ENCODE measurements around the gene CD86. TPM values are rescaled to one million over a fixed set of nuclear protein-coding genes. Genes with fewer than 3 reads are reported as not detected.

CD86 gene
- polyA plus RNA-seq, 2 of the 4 experiments (the other 2 are of a cell fraction): 0.12 TPM; not detected in 1

GRCh38 chr3:122097141-122097540, 42.0 kb downstream of the CD86 start:
- CTCF ChIA-PET: no interaction called here
- no peaks in the 10 kb centered on the region for H3K9me3 ChIP-seq
- DNase-seq (ENCODE audit: low read depth in 1 of 2, low spot score in 1 of 2): no peak
- no peak for TF ChIP-seq POLR2A (IDR thresholded peaks at IDR 0.05; ENCODE audit: low read length)
- TF ChIP-seq USF2 (IDR thresholded peaks at IDR 0.05): no peak
- no peak for TF ChIP-seq JUN (IDR thresholded peaks at IDR 0.05)
- no peak for TF ChIP-seq HES2 (IDR thresholded peaks at IDR 0.05)
- POLR2A ChIA-PET: no interaction called here
- H3K4me2 ChIP-seq: no peak overlapping the region
- H3K4me1 ChIP-seq: no peaks in the 10 kb centered on the region
- H3K27ac ChIP-seq: no peak overlapping the region
- H3K4me3 ChIP-seq: no peak overlapping the region
- FAIRE-seq: no peak
- no peak for ATAC-seq
- WGBS (ENCODE audit: missing lambda C conversion rate): 40% methylated on average over 3 of the region's 3 CpGs

GRCh38 chr3:122098611-122099010, 43.4 kb downstream of the CD86 start:
- DNase-seq (ENCODE audit: low read depth in 1 of 2, low spot score in 1 of 2) (no peak), FAIRE-seq (no peak), ATAC-seq (no peak)
- WGBS (ENCODE audit: missing lambda C conversion rate): 42% methylated on average over 2 of the region's 2 CpGs
- TF ChIP-seq NR3C1 (IDR thresholded peaks at IDR 0.05) (no peak), POLR2A (IDR thresholded peaks at IDR 0.05; ENCODE audit: low read length) (no peak), MYC (IDR thresholded peaks at IDR 0.05; ENCODE audit: borderline replicate concordance, low read length) (no peak), RNF2 (IDR thresholded peaks at IDR 0.05; ENCODE audit: borderline replicate concordance, low read depth) (no peak), HOXB5 (CRISPR knock-in tag; IDR thresholded peaks at IDR 0.05) (no peak), CEBPB (IDR thresholded peaks at IDR 0.05) (no peak), TFCP2L1 (CRISPR knock-in tag; IDR thresholded peaks at IDR 0.05) (no peak), PHF8 (IDR thresholded peaks at IDR 0.05; ENCODE audit: borderline replicate concordance, low read depth) (no peak), USF2 (IDR thresholded peaks at IDR 0.05) (no peak), ZSCAN20 (CRISPR knock-in tag; IDR thresholded peaks at IDR 0.05) (no peak)
- Histone ChIP-seq H3K4me3 (no peak overlapping the region), H3K9me3 (no peaks in the 10 kb centered on the region), H3K4me2 (no peak overlapping the region), H3K4me1 (no peaks in the 10 kb centered on the region), H3K27ac (no peak overlapping the region)
- POLR2A ChIA-PET: no interaction called here
- CTCF ChIA-PET: no interaction called here

GRCh38 chr3:122099255-122099654, 44.1 kb downstream of the CD86 start:
- no peak overlapping the region for H3K4me2 ChIP-seq
- no peak overlapping the region for H3K27ac ChIP-seq
- POLR2A ChIA-PET: no interaction called here
- FAIRE-seq: no peak
- CTCF ChIA-PET: interaction anchor here (1.4 kb wide), 1 partner anchor 35 kb away, joined by 4 read pairs; no protein-coding TSS in a partner anchor
- no peak for TF ChIP-seq EHF (CRISPR knock-in tag; IDR thresholded peaks at IDR 0.05)
- TF ChIP-seq HOXB5 (CRISPR knock-in tag; IDR thresholded peaks at IDR 0.05): no peak
- no peak for TF ChIP-seq MAX (IDR thresholded peaks at IDR 0.05)
- no peak for TF ChIP-seq USF2 (IDR thresholded peaks at IDR 0.05)
- TF ChIP-seq MAFK (IDR thresholded peaks at IDR 0.05; ENCODE audit: partially characterized antibody): no peak
- TF ChIP-seq FOSB (CRISPR knock-in tag; IDR thresholded peaks at IDR 0.05): no peak
- TF ChIP-seq NR3C1 (IDR thresholded peaks at IDR 0.05): no peak
- no peak for TF ChIP-seq RAD21 (conservative IDR thresholded peaks at IDR 0.05 in 1 of 2, IDR thresholded peaks at IDR 0.05 in 1 of 2)
- no peak for TF ChIP-seq HMGXB4 (CRISPR knock-in tag; IDR thresholded peaks at IDR 0.05; ENCODE audit: borderline replicate concordance)
- TF ChIP-seq HOXB13 (CRISPR knock-in tag; IDR thresholded peaks at IDR 0.05; ENCODE audit: low read depth): no peak
- no peak for TF ChIP-seq ATOH8 (CRISPR knock-in tag; IDR thresholded peaks at IDR 0.05; ENCODE audit: low read depth)
- TF ChIP-seq BCL3 (IDR thresholded peaks at IDR 0.05): no peak
- TF ChIP-seq RFX5 (IDR thresholded peaks at IDR 0.05): no peak
- TF ChIP-seq PHF8 (IDR thresholded peaks at IDR 0.05; ENCODE audit: borderline replicate concordance, low read depth): no peak
- H3K4me1 ChIP-seq: no peaks in the 10 kb centered on the region
- 17% methylated on average over 2 of the region's 2 CpGs for WGBS (ENCODE audit: missing lambda C conversion rate)
- no peak for DNase-seq (ENCODE audit: low read depth in 1 of 2, low spot score in 1 of 2)
- H3K4me3 ChIP-seq: no peak overlapping the region
- no peak for ATAC-seq
- H3K9me3 ChIP-seq: no peaks in the 10 kb centered on the region

Measured in A549 (cell line).